Stomach smooth muscle (tissue), 2 donors: ENCODE measurements around the gene SLC46A2.

Experiments
- H3K27ac ChIP-seq: one replicate; pipeline ENCODE4 v1.7.0; 2013; ENCODE audit warnings: mild to moderate bottlenecking, low read length, inconsistent platforms
- H3K27me3 ChIP-seq, 2 donors: one replicate each; pipeline ENCODE4 v1.7.0; 2013; ENCODE audit warnings: low read length in 2 of 2; ENCODE audit not compliant: insufficient read depth in 2 of 2, control insufficient read depth in 1 of 2
- H3K36me3 ChIP-seq, 2 donors: one replicate each; pipeline ENCODE4 v1.7.0; 2013; ENCODE audit warnings: low read length in 2 of 2; ENCODE audit not compliant: control insufficient read depth in 2 of 2, insufficient read depth in 2 of 2
- H3K4me1 ChIP-seq: one replicate; pipeline ENCODE4 v1.7.0; 2013; ENCODE audit warnings: low read length; ENCODE audit not compliant: control insufficient read depth, insufficient read depth
- H3K4me3 ChIP-seq, 2 donors: one replicate each; pipeline ENCODE4 v1.7.0; 2013; ENCODE audit warnings: low read length in 2 of 2
- H3K9ac ChIP-seq, 2 donors: one replicate each; pipeline ENCODE4 v1.7.0; 2013; ENCODE audit warnings: low read length in 2 of 2, mild to moderate bottlenecking in 1 of 2
- H3K9me3 ChIP-seq, 2 donors: one replicate each; pipeline ENCODE4 v1.7.0; 2013; ENCODE audit warnings: low read length in 2 of 2; ENCODE audit not compliant: control insufficient read depth in 2 of 2
- donor health status: healthy.
- donor health status: Pancreatic carcinoma.

The SLC46A2 gene

GRCh38 chr9:112912636-112913035 lies 22.0 kb upstream of the SLC46A2 start:
- Histone ChIP-seq H3K9me3 (no peaks in the 10 kb centered on the region), H3K27ac (no peak overlapping the region), H3K27me3 (no peaks in the 10 kb centered on the region), H3K9ac (no peak overlapping the region), H3K36me3 (no peaks in the 10 kb centered on the region), H3K4me3 (no peak overlapping the region), H3K4me1 (no peaks in the 10 kb centered on the region)

GRCh38 chr9:112911736-112912135 lies 21.1 kb upstream of the SLC46A2 start:
- no peak overlapping the region for H3K9ac ChIP-seq
- no peaks in the 10 kb centered on the region for H3K36me3 ChIP-seq
- H3K4me3 ChIP-seq = no peak overlapping the region
- no peak overlapping the region for H3K27ac ChIP-seq
- no peaks in the 10 kb centered on the region for H3K4me1 ChIP-seq
- no peaks in the 10 kb centered on the region for H3K9me3 ChIP-seq
- no peaks in the 10 kb centered on the region for H3K27me3 ChIP-seq

- Histone ChIP-seq H3K4me1 (no peaks in the 10 kb centered on the region), H3K9ac (no peak overlapping the region), H3K36me3 (no peaks in the 10 kb centered on the region), H3K27me3 (no peaks in the 10 kb centered on the region), H3K9me3 (peaks cover 0 to 5% of the 10 kb centered on the region in 2 donors), H3K4me3 (no peak overlapping the region), H3K27ac (no peak overlapping the region)
These were observed 14.4 kb upstream of the SLC46A2 start for GRCh38 chr9:112905084-112905483.

- Histone ChIP-seq H3K36me3 (no peaks in the 10 kb centered on the region), H3K9me3 (peaks cover 0 to 5% of the 10 kb centered on the region in 2 donors), H3K27me3 (no peaks in the 10 kb centered on the region), H3K4me3 (no peak overlapping the region), H3K4me1 (no peaks in the 10 kb centered on the region), H3K27ac (no peak overlapping the region), H3K9ac (no peak overlapping the region)
These were observed 10.2 kb upstream of the SLC46A2 start for GRCh38 chr9:112900901-112901300.

GRCh38 chr9:112900488-112900887 lies 9.8 kb upstream of the SLC46A2 start:
- Histone ChIP-seq H3K27ac (no peak overlapping the region), H3K36me3 (no peaks in the 10 kb centered on the region), H3K4me3 (no peak overlapping the region), H3K27me3 (no peaks in the 10 kb centered on the region), H3K9ac (no peak overlapping the region), H3K4me1 (no peaks in the 10 kb centered on the region), H3K9me3 (peaks cover 0 to 5% of the 10 kb centered on the region in 2 donors)

- no peaks in the 10 kb centered on the region for H3K4me1 ChIP-seq
- H3K27ac ChIP-seq = no peak overlapping the region
- peaks cover 0 to 5% of the 10 kb centered on the region in 2 donors for H3K9me3 ChIP-seq
- no peak overlapping the region for H3K9ac ChIP-seq
- H3K36me3 ChIP-seq = no peaks in the 10 kb centered on the region
- H3K27me3 ChIP-seq = no peaks in the 10 kb centered on the region
- H3K4me3 ChIP-seq = no peak overlapping the region
These were observed 8.2 kb upstream of the SLC46A2 start for GRCh38 chr9:112898872-112899311.

- peaks cover 0 to 4% of the 10 kb centered on the region in 2 donors for H3K27me3 ChIP-seq
- H3K27ac ChIP-seq = no peak overlapping the region
- H3K4me3 ChIP-seq = no peak overlapping the region
- H3K36me3 ChIP-seq = no peaks in the 10 kb centered on the region
- H3K9ac ChIP-seq = no peak overlapping the region
- H3K4me1 ChIP-seq = no peaks in the 10 kb centered on the region
- H3K9me3 ChIP-seq = no peaks in the 10 kb centered on the region
These were observed 5.5 kb upstream of the SLC46A2 start for GRCh38 chr9:112896131-112896530.

- peaks cover 3 to 13% of the 10 kb centered on the region in 2 donors for H3K27me3 ChIP-seq
- no peaks in the 10 kb centered on the region for H3K36me3 ChIP-seq
- H3K27ac ChIP-seq = no peak overlapping the region
- no peak overlapping the region for H3K4me3 ChIP-seq
- peaks cover 7% of the 10 kb centered on the region for H3K4me1 ChIP-seq
- H3K9me3 ChIP-seq = no peaks in the 10 kb centered on the region
- H3K9ac ChIP-seq = no peak overlapping the region
These were observed 4.0 kb upstream of the SLC46A2 start for GRCh38 chr9:112894699-112895098.

GRCh38 chr9:112894041-112894440 lies 3.4 kb upstream of the SLC46A2 start:
- Histone ChIP-seq H3K9me3 (no peaks in the 10 kb centered on the region), H3K27ac (no peak overlapping the region), H3K9ac (no peak overlapping the region), H3K27me3 (peaks cover 3 to 18% of the 10 kb centered on the region in 2 donors), H3K36me3 (no peaks in the 10 kb centered on the region), H3K4me3 (no peak overlapping the region), H3K4me1 (peaks cover 7% of the 10 kb centered on the region)

GRCh38 chr9:112892981-112893380 lies 2.3 kb upstream of the SLC46A2 start:
- Histone ChIP-seq H3K4me3 (no peak overlapping the region), H3K4me1 (peaks cover 7% of the 10 kb centered on the region), H3K9me3 (no peaks in the 10 kb centered on the region)

GRCh38 chr9:112891521-112891920 lies 845 bp upstream of the SLC46A2 start:
- no peaks in the 10 kb centered on the region for H3K36me3 ChIP-seq
- H3K27ac ChIP-seq = no peak overlapping the region
- peaks cover 3 to 20% of the 10 kb centered on the region in 2 donors for H3K27me3 ChIP-seq
- H3K4me1 ChIP-seq = peaks cover 7% of the 10 kb centered on the region
- H3K4me3 ChIP-seq = no peak overlapping the region
- no peak overlapping the region for H3K9ac ChIP-seq
- H3K9me3 ChIP-seq = no peaks in the 10 kb centered on the region

More at GRCh38 chr9:112892981-112893380, 2.3 kb upstream of the SLC46A2 start:
- Histone ChIP-seq H3K9ac (no peak overlapping the region), H3K27ac (no peak overlapping the region), H3K27me3 (peaks cover 3 to 18% of the 10 kb centered on the region in 2 donors), H3K36me3 (no peaks in the 10 kb centered on the region)
